Hepatocyte (in vitro differentiated cells): ENCODE measurements around the gene ZNF219. TPM values are rescaled to one million over a fixed set of nuclear protein-coding genes. Genes with fewer than 3 reads are reported as not detected.
A peak's percentile ranks its signal among the peaks of the same experiment; 100 is the strongest.

Experiments
- DNase-seq: peaks from one replicate; pipeline ENCODE4 v3.0.0-alpha.2; 2016; ENCODE audit warnings: low spot score
- H2AFZ ChIP-seq: fragments of 200-600 bp; sonication (generic); 2 replicates; pipeline ENCODE4 v1.6.0; 2016; ENCODE audit warnings: antibody characterized with exemption, mild to moderate bottlenecking
- H3K27ac ChIP-seq: fragments of 200-600 bp; sonication (generic); 2 replicates; pipeline ENCODE4 v1.5.1; 2016; ENCODE audit warnings: mild to moderate bottlenecking
- H3K27me3 ChIP-seq: fragments of 200-600 bp; sonication (generic); 2 replicates; pipeline ENCODE4 v1.6.1; 2016
- H3K36me3 ChIP-seq: fragments of 200-600 bp; sonication (generic); replicated peaks from 2 replicates; pipeline ENCODE4 v1.5.1; 2016; ENCODE audit warnings: low read depth; ENCODE audit not compliant: insufficient read depth
- H3K4me1 ChIP-seq: fragments of 200-600 bp; sonication (generic); 2 replicates; pipeline ENCODE4 v1.5.1; 2016; ENCODE audit warnings: mild to moderate bottlenecking, moderate library complexity; ENCODE audit not compliant: insufficient read depth
- H3K4me2 ChIP-seq: fragments of 200-600 bp; sonication (generic); 2 replicates; pipeline ENCODE4 v1.6.0; 2016
- H3K4me3 ChIP-seq: fragments of 200-600 bp; sonication (generic); 2 replicates; pipeline ENCODE4 v1.5.1; 2016; ENCODE audit warnings: mild to moderate bottlenecking
- H3K79me2 ChIP-seq: fragments of 200-600 bp; sonication (generic); 2 replicates; pipeline ENCODE4 v1.6.0; 2017; ENCODE audit warnings: mild to moderate bottlenecking
- H3K9me2 ChIP-seq: fragments of 200-600 bp; sonication (generic); replicated peaks from 2 replicates; pipeline ENCODE4 v1.6.0; 2017; ENCODE audit warnings: mild to moderate bottlenecking; ENCODE audit not compliant: insufficient read depth
- H3K9me3 ChIP-seq: fragments of 200-600 bp; sonication (generic); 2 replicates; pipeline ENCODE4 v1.5.1; 2016; ENCODE audit warnings: low read depth, mild to moderate bottlenecking
- H4K20me1 ChIP-seq: fragments of 200-600 bp; sonication (generic); 2 replicates; pipeline ENCODE4 v1.6.0; 2016; ENCODE audit warnings: mild to moderate bottlenecking; ENCODE audit not compliant: insufficient read depth, poor library complexity, severe bottlenecking
- EZH2 ChIP-seq: fragments of 200-600 bp; sonication (generic); IDR thresholded peaks from 2 replicates; pipeline ENCODE4 v1.6.1; 2016; ENCODE audit warnings: antibody characterized with exemption, mild to moderate bottlenecking, borderline replicate concordance
- EZH2phosphoT487 ChIP-seq: fragments of 200-600 bp; sonication (generic); IDR thresholded peaks from one replicate; pipeline ENCODE4 v1.6.1; 2018; ENCODE audit warnings: antibody characterized with exemption, mild to moderate bottlenecking, low read depth, moderate library complexity; ENCODE audit not compliant: unreplicated experiment, severe bottlenecking
- WGBS: methylation state at CpG from one replicate; pipeline ENCODE4 v1.1.6; 2016; ENCODE audit warnings: low lambda C conversion rate; ENCODE audit errors: missing lambda C conversion rate; 5-methylcytosine and 5-hydroxymethylcytosine counted together
- polyA plus RNA-seq: library from polyadenylated mRNA; unstranded; fragments of >200 nt; fragmentation: Nextera tagmentation; extraction: Ambion mirVana; gene quantifications from 2 replicates; pipeline ENCODE4 v1.2.1, GENCODE V29; 2016
- total RNA-seq: library from RNA; depleted of rRNA; stranded (reverse); fragments of >200 nt; gene quantifications from 2 replicates; pipeline ENCODE4 v1.2.3, GENCODE V29; 2014
- TF ChIP-seq, protein P1 (sequence below): fragments of 200-600 bp; sonication (generic); IDR thresholded peaks from 2 replicates; pipeline ENCODE4 v1.5.1; 2016; ENCODE audit warnings: antibody characterized with exemption, mild to moderate bottlenecking; ENCODE audit not compliant: poor library complexity

The ZNF219 gene
- total and polyA plus RNA-seq, 2 experiments from 2014 or later, result 25.1 to 29.5 TPM

DNA sequence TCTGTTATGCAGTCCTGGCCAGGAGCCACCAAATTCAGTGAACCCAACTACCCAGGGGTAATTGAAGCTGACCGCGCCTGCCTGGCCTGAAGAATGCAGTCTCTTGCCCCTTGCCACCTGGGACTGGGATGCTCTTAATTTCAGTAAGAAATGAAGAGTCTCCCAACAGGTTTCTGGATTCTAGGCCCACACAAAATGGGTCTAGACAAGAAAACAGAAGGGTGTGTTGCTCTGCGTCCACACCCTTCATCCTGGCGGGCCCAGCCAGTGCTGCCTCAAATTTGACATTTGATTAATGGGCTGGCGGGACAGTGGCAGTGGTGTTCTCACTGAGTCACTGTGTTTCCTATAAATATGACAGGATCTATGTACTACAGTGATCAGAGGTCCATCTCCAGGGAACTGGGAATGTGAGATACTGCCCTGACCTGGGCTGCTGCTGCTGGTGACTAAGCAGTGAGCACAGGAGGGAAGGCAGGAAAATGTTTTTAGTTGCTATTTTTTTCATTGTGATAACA lies 8.9 kb upstream of the ZNF219 start:
- peak overlapping the region; percentile 99 for H3K27ac ChIP-seq
- WGBS, result 77% methylated on average over 5 of the region's 5 CpGs

DNA sequence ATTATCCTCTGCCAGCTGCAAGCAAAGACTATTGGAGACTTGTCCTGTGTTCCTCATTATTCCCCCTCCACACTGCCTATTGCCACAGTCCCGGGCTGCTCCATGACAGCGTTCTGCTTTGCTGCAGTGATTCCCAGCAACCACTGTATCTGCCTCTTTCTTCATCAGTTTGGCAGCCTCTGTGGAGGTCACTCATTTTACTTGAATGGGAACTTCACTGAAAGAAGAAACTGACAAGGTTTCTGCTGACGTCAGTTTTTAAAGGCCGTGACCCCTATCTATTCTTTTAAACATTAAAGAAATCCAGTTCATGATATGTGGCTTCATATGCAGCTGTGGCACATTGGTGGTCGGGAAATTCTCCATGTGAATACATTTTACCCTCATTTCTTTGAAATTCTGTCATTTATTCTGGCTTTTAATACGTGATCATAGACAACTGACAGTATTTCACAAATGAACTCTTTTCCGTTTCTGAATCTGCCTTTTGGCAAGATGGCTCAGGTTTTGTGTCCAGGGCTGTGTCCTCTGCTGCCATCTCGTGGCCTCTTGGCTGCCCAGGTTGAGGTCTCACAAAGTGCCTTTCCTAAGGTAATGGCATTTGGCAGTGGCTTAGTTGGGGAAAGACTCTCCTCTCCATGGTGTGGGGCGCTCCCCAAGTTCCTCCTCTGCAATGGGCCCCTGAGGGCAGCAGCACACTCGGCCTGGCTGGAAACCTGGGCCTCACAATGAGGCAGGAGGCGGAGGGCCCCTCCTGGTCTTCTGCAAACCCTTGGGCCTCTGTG lies 8.2 kb upstream of the ZNF219 start:
- Histone ChIP-seq H3K36me3 (no peaks in the 10 kb centered on the region), H3K9me3 (no peaks in the 10 kb centered on the region), H3K27ac (peak overlapping the region; percentile 99), H3K9me2 (no peaks in the 10 kb centered on the region), H3K4me3 (no peak overlapping the region), H2AFZ (peak overlapping the region; percentile 56), H3K4me1 (peaks cover 32% of the 10 kb centered on the region), H4K20me1 (no peaks in the 10 kb centered on the region), H3K79me2 (peaks cover 3% of the 10 kb centered on the region), H3K4me2 (peak overlapping the region; percentile 62), H3K27me3 (no peaks in the 10 kb centered on the region)
- peak; percentile 83 for DNase-seq
- 24% methylated on average over 11 of the region's 11 CpGs for WGBS
- no peak for TF ChIP-seq EZH2
- TF ChIP-seq, protein P1, sequence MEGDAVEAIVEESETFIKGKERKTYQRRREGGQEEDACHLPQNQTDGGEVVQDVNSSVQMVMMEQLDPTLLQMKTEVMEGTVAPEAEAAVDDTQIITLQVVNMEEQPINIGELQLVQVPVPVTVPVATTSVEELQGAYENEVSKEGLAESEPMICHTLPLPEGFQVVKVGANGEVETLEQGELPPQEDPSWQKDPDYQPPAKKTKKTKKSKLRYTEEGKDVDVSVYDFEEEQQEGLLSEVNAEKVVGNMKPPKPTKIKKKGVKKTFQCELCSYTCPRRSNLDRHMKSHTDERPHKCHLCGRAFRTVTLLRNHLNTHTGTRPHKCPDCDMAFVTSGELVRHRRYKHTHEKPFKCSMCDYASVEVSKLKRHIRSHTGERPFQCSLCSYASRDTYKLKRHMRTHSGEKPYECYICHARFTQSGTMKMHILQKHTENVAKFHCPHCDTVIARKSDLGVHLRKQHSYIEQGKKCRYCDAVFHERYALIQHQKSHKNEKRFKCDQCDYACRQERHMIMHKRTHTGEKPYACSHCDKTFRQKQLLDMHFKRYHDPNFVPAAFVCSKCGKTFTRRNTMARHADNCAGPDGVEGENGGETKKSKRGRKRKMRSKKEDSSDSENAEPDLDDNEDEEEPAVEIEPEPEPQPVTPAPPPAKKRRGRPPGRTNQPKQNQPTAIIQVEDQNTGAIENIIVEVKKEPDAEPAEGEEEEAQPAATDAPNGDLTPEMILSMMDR, result peak; percentile 92

More for the DNA sequence above, 8.9 kb upstream of the ZNF219 start:
- no peaks in the 10 kb centered on the region for H3K9me3 ChIP-seq
- H3K36me3 ChIP-seq, result no peaks in the 10 kb centered on the region
- TF ChIP-seq, protein P1, result no peak
- TF ChIP-seq EZH2, result no peak
- no peak for TF ChIP-seq EZH2phosphoT487
- peak overlapping the region; percentile 56 for H2AFZ ChIP-seq
- no peaks in the 10 kb centered on the region for H3K9me2 ChIP-seq
- peaks cover 27% of the 10 kb centered on the region for H3K4me1 ChIP-seq
- H4K20me1 ChIP-seq, result no peaks in the 10 kb centered on the region
- H3K27me3 ChIP-seq, result no peaks in the 10 kb centered on the region
- H3K79me2 ChIP-seq, result peaks cover 3% of the 10 kb centered on the region
- H3K4me3 ChIP-seq, result no peak overlapping the region
- no peak for DNase-seq
- H3K4me2 ChIP-seq, result no peak overlapping the region

DNA sequence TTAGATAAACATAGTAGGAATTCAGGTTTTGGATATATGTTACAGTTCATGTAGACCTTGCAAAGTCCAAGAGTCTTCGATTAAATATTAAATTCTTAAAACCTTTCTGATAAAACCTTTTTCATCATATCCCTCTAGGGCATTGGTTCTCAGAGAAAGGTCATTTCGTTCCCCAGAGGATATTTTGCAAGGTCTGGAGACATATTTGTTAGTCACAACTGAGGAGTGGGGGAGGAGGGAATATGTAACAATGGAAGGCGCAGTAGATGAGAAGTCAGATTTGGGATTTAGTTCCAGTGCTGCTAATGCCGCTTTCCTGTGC lies 7.7 kb upstream of the ZNF219 start:
- H3K79me2 ChIP-seq, result peaks cover 3% of the 10 kb centered on the region
- H3K27me3 ChIP-seq, result no peaks in the 10 kb centered on the region
- no peak overlapping the region for H3K4me3 ChIP-seq
- peak overlapping the region; percentile 56 for H2AFZ ChIP-seq
- DNase-seq, result no peak
- no peaks in the 10 kb centered on the region for H3K9me2 ChIP-seq
- peak overlapping the region; percentile 62 for H3K4me2 ChIP-seq
- H3K27ac ChIP-seq, result peak overlapping the region; percentile 99
- no peaks in the 10 kb centered on the region for H3K36me3 ChIP-seq
- TF ChIP-seq, protein P1, result no peak
- TF ChIP-seq EZH2phosphoT487 (no peak), EZH2 (no peak)
- H4K20me1 ChIP-seq, result no peaks in the 10 kb centered on the region
- WGBS, result 67% methylated on average over 4 of the region's 4 CpGs
- peaks cover 36% of the 10 kb centered on the region for H3K4me1 ChIP-seq
- H3K9me3 ChIP-seq, result no peaks in the 10 kb centered on the region
